ENCODE data around the gene GRB7. TPM values are rescaled to one million over a fixed set of nuclear protein-coding genes. Genes with fewer than 3 reads are reported as not detected.

Gene GRB7
- total and polyA plus RNA-seq, 2 donors (not counting 1 experiment from before 2014, with no cell fraction given): 0.81 to 0.84 TPM

- Mint-ChIP-seq H3K4me3 (peak overlapping the region; percentile 83), H3K9me3 (ENCODE audit: insufficient read depth) (no peaks in the 10 kb centered on the region), H3K27me3 (no peaks in the 10 kb centered on the region), H3K27ac (peak overlapping the region; percentile 91), H3K4me1 (peaks cover 64% of the 10 kb centered on the region)
- ATAC-seq (ENCODE audit: low read depth) (no peak), DNase-seq (no peak)
- intact Hi-C loops (cut with micrococcal nuclease): loop anchor here (1.0 kb wide), 2 partner anchors 8 to 10 kb away; no protein-coding TSS in a partner anchor
- ChIA-PET CTCF (interaction anchor here (0.7 to 4.5 kb wide), 12 partner anchors 8 to 169 kb away, joined by 3 to 31 read pairs (median 4); partner anchors contain the start of gene MIEN1), POLR2A (interaction anchor here (1.0 to 3.7 kb wide), 7 partner anchors 8 to 78 kb away, joined by 3 to 48 read pairs (median 4); no protein-coding TSS in a partner anchor)
- H3K4me2 ChIP-seq (replicated peaks; ENCODE audit: low read depth, low read length, poor library complexity, severe bottlenecking): peak overlapping the region; percentile 63
- peaks cover 71 to 80% of the 10 kb centered on the region in 2 donors for H3K4me1 ChIP-seq (ENCODE audit: control insufficient read depth in 2 of 2, insufficient read depth in 2 of 2, low read length in 2 of 2)
- TF ChIP-seq EZH2 (IDR thresholded peaks at IDR 0.05; ENCODE audit: borderline replicate concordance, insufficient read depth, low read depth, low read length, poor library complexity, severe bottlenecking): no peak
- TF ChIP-seq, protein P1, sequence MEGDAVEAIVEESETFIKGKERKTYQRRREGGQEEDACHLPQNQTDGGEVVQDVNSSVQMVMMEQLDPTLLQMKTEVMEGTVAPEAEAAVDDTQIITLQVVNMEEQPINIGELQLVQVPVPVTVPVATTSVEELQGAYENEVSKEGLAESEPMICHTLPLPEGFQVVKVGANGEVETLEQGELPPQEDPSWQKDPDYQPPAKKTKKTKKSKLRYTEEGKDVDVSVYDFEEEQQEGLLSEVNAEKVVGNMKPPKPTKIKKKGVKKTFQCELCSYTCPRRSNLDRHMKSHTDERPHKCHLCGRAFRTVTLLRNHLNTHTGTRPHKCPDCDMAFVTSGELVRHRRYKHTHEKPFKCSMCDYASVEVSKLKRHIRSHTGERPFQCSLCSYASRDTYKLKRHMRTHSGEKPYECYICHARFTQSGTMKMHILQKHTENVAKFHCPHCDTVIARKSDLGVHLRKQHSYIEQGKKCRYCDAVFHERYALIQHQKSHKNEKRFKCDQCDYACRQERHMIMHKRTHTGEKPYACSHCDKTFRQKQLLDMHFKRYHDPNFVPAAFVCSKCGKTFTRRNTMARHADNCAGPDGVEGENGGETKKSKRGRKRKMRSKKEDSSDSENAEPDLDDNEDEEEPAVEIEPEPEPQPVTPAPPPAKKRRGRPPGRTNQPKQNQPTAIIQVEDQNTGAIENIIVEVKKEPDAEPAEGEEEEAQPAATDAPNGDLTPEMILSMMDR (IDR thresholded peaks at IDR 0.05): no peak
- H3K9me3 ChIP-seq (ENCODE audit: control extremely low read depth in 1 of 3, control insufficient read depth in 2 of 3, insufficient read depth in 1 of 3, low read length in 2 of 3): no peaks in the 10 kb centered on the region
- H2AFZ ChIP-seq (ENCODE audit: insufficient read depth, low read depth, low read length, poor library complexity, severe bottlenecking): no peak overlapping the region
- H3K27ac ChIP-seq (ENCODE audit: low read length in 2 of 2): peak overlapping the region; percentile 61 to 86
- peak overlapping the region; percentile 30 for H3K9ac ChIP-seq (ENCODE audit: low read length)
- peaks cover 10 to 54% of the 10 kb centered on the region in 2 experiments for H3K36me3 ChIP-seq (replicated peaks in 1 of 2; ENCODE audit: control extremely low read depth in 1 of 2, control insufficient read depth in 1 of 2, extremely low read depth in 1 of 2, insufficient read depth in 2 of 2, low read length in 1 of 2)
- H4K20me1 ChIP-seq (ENCODE audit: control insufficient read depth, insufficient read depth, low read length, poor library complexity, severe bottlenecking): peaks cover 8% of the 10 kb centered on the region
- 0% methylated on average over 2 of the region's 10 CpGs for WGBS (ENCODE audit: insufficient coverage)
- peak overlapping the region in 4 of 5 experiments; percentile 0 to 30 (median 2) for H3K4me3 ChIP-seq (ENCODE audit: control extremely low read depth in 1 of 5, extremely low read depth in 1 of 5, insufficient read depth in 1 of 5, low read depth in 2 of 5, low read length in 4 of 5)
- peaks cover 73% of the 10 kb centered on the region for H3K79me2 ChIP-seq (ENCODE audit: control insufficient read depth, insufficient read depth, low read length)
- no peaks in the 10 kb centered on the region for H3K27me3 ChIP-seq (replicated peaks in 1 of 4; ENCODE audit: control extremely low read depth in 1 of 4, control insufficient read depth in 3 of 4, insufficient read depth in 4 of 4, low read length in 3 of 4)
Observed at GRCh38 chr17:39792526-39793221, 54.9 kb downstream of the GRB7 start.

All from B cell (primary cell).